ENCODE measurements around the gene EIF2B2.

Gene EIF2B2

GRCh38 chr14:74985806-74986205, 16.9 kb upstream of the EIF2B2 start:
- ATAC-seq: no peak
- no peak for TF ChIP-seq TOX (CRISPR knock-in tag; IDR thresholded peaks at IDR 0.05; ENCODE audit: borderline replicate concordance)
- no peak for TF ChIP-seq ZNF8 (CRISPR knock-in tag; IDR thresholded peaks at IDR 0.05)
- no peak for TF ChIP-seq ZFP30 (CRISPR knock-in tag; IDR thresholded peaks at IDR 0.05)
- TF ChIP-seq POU6F1 (CRISPR knock-in tag; IDR thresholded peaks at IDR 0.05; ENCODE audit: borderline replicate concordance, low read depth): no peak
- no peak for TF ChIP-seq PATZ1 (CRISPR knock-in tag; IDR thresholded peaks at IDR 0.05; ENCODE audit: borderline replicate concordance)
- no peak for TF ChIP-seq CREB5 (CRISPR knock-in tag; IDR thresholded peaks at IDR 0.05; ENCODE audit: low read depth)
- TF ChIP-seq SNAI2 (CRISPR knock-in tag; IDR thresholded peaks at IDR 0.05): no peak

- TF ChIP-seq ESRRG (CRISPR knock-in tag; IDR thresholded peaks at IDR 0.05) (no peak), ZFP30 (CRISPR knock-in tag; IDR thresholded peaks at IDR 0.05) (no peak), ZNF565 (CRISPR knock-in tag; conservative IDR thresholded peaks at IDR 0.05; ENCODE audit: low read depth) (no peak), TCF4 (CRISPR knock-in tag; IDR thresholded peaks at IDR 0.05; ENCODE audit: borderline replicate concordance) (no peak), BACH2 (CRISPR knock-in tag; IDR thresholded peaks at IDR 0.05; ENCODE audit: borderline replicate concordance) (no peak), CSDC2 (CRISPR knock-in tag; IDR thresholded peaks at IDR 0.05) (no peak), POU6F1 (CRISPR knock-in tag; IDR thresholded peaks at IDR 0.05; ENCODE audit: borderline replicate concordance, low read depth) (no peak), ARNTL (CRISPR knock-in tag; IDR thresholded peaks at IDR 0.05; ENCODE audit: borderline replicate concordance, low read depth) (no peak), RARB (CRISPR knock-in tag; IDR thresholded peaks at IDR 0.05) (no peak), ISL1 (CRISPR knock-in tag; IDR thresholded peaks at IDR 0.05) (no peak), ZC3H10 (CRISPR knock-in tag; IDR thresholded peaks at IDR 0.05) (no peak), SNAI2 (CRISPR knock-in tag; IDR thresholded peaks at IDR 0.05) (no peak), ZNF8 (CRISPR knock-in tag; IDR thresholded peaks at IDR 0.05) (no peak), OSR1 (CRISPR knock-in tag; IDR thresholded peaks at IDR 0.05) (no peak), GLIS3 (CRISPR knock-in tag; IDR thresholded peaks at IDR 0.05) (no peak), PPARA (CRISPR knock-in tag; IDR thresholded peaks at IDR 0.05; ENCODE audit: borderline replicate concordance) (no peak), PATZ1 (CRISPR knock-in tag; IDR thresholded peaks at IDR 0.05; ENCODE audit: borderline replicate concordance) (no peak), CREB5 (CRISPR knock-in tag; IDR thresholded peaks at IDR 0.05; ENCODE audit: low read depth) (no peak), ZFP3 (CRISPR knock-in tag; IDR thresholded peaks at IDR 0.05) (no peak)
- TF ChIP-seq, protein P1, sequence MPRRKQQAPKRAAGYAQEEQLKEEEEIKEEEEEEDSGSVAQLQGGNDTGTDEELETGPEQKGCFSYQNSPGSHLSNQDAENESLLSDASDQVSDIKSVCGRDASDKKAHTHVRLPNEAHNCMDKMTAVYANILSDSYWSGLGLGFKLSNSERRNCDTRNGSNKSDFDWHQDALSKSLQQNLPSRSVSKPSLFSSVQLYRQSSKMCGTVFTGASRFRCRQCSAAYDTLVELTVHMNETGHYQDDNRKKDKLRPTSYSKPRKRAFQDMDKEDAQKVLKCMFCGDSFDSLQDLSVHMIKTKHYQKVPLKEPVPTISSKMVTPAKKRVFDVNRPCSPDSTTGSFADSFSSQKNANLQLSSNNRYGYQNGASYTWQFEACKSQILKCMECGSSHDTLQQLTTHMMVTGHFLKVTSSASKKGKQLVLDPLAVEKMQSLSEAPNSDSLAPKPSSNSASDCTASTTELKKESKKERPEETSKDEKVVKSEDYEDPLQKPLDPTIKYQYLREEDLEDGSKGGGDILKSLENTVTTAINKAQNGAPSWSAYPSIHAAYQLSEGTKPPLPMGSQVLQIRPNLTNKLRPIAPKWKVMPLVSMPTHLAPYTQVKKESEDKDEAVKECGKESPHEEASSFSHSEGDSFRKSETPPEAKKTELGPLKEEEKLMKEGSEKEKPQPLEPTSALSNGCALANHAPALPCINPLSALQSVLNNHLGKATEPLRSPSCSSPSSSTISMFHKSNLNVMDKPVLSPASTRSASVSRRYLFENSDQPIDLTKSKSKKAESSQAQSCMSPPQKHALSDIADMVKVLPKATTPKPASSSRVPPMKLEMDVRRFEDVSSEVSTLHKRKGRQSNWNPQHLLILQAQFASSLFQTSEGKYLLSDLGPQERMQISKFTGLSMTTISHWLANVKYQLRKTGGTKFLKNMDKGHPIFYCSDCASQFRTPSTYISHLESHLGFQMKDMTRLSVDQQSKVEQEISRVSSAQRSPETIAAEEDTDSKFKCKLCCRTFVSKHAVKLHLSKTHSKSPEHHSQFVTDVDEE (CRISPR knock-in tag; IDR thresholded peaks at IDR 0.05): no peak
- peak; percentile 84 for ATAC-seq
These were observed 14.6 kb upstream of the EIF2B2 start for GRCh38 chr14:74988131-74988530.

All from SK-N-SH treated with all-trans-retinoic acid at 6 μM for 48 hours (cell line).